Endodermal cell (in vitro differentiated cells): ENCODE results near the gene GTF3C2. TPM values are rescaled to one million over a fixed set of nuclear protein-coding genes. Genes with fewer than 3 reads are reported as not detected.

Experiments
- DNase-seq: peaks from one replicate; pipeline ENCODE4 v3.0.0-alpha.2; 2017
- H3K27ac ChIP-seq: 2 replicates; pipeline ENCODE4 v1.5.1; 2013; ENCODE audit warnings: mild to moderate bottlenecking, low read depth, low read length, moderate library complexity
- H3K27me3 ChIP-seq: 2 replicates; pipeline ENCODE4 v1.6.1; 2013; ENCODE audit warnings: mild to moderate bottlenecking, low read length, moderate library complexity; ENCODE audit not compliant: insufficient read depth, control insufficient read depth, poor library complexity, severe bottlenecking
- H3K36me3 ChIP-seq: 2 replicates; pipeline ENCODE4 v1.7.0; 2013; ENCODE audit warnings: mild to moderate bottlenecking, low read length, moderate library complexity; ENCODE audit not compliant: control insufficient read depth, insufficient read depth
- H3K4me1 ChIP-seq: one replicate; pipeline ENCODE4 v1.7.0; 2013; ENCODE audit warnings: low read length; ENCODE audit not compliant: control insufficient read depth, insufficient read depth
- H3K4me3 ChIP-seq: 2 replicates; pipeline ENCODE4 v1.5.1; 2013; ENCODE audit warnings: mild to moderate bottlenecking, low read length, moderate library complexity
- H3K9ac ChIP-seq: 2 replicates; pipeline ENCODE4 v1.6.1; 2013; ENCODE audit warnings: mild to moderate bottlenecking, low read length, moderate library complexity; ENCODE audit not compliant: poor library complexity, severe bottlenecking; ENCODE audit errors: extremely low read depth
- H3K9me3 ChIP-seq: 2 replicates; pipeline ENCODE4 v1.6.1; 2013; ENCODE audit warnings: mild to moderate bottlenecking, low read length, moderate library complexity; ENCODE audit not compliant: control insufficient read depth
- H3K27ac Mint-ChIP-seq: 2 replicates; pipeline ENCODE4 v1.8.0; 2020; ENCODE audit warnings: mixed read lengths
- H3K27me3 Mint-ChIP-seq: 2 replicates; pipeline ENCODE4 v1.8.0; 2021; ENCODE audit warnings: mild to moderate bottlenecking, mixed read lengths; ENCODE audit not compliant: insufficient read depth
- H3K36me3 Mint-ChIP-seq: 2 replicates; pipeline ENCODE4 v1.8.0; 2020; ENCODE audit warnings: low read depth, mixed read lengths
- H3K4me1 Mint-ChIP-seq: 2 replicates; pipeline ENCODE4 v1.8.0; 2020; ENCODE audit warnings: mixed read lengths
- H3K4me3 Mint-ChIP-seq: 2 replicates; pipeline ENCODE4 v1.8.0; 2020; ENCODE audit warnings: mild to moderate bottlenecking, moderate library complexity, mixed read lengths
- H3K9me3 Mint-ChIP-seq: 2 replicates; pipeline ENCODE4 v1.8.0; 2020; ENCODE audit warnings: mild to moderate bottlenecking, mixed read lengths
- CTCF ChIP-seq: fragments of 200-600 bp; sonication (generic); conservative IDR thresholded peaks from 2 replicates; pipeline ENCODE4 v1.5.0; 2021; ENCODE audit warnings: antibody characterized with exemption, mild to moderate bottlenecking
- WGBS, 2 experiments: methylation state at CpG; one replicate each; pipeline versions ENCODE4 v1.1.5 to v1.1.7; 2013; ENCODE audit warnings: missing lambda C conversion rate in 2 of 2, mixed read lengths in 1 of 2; ENCODE audit not compliant: insufficient coverage in 1 of 2, insufficient read length in 1 of 2; 5-methylcytosine and 5-hydroxymethylcytosine counted together
- total RNA-seq, 2 donors: library from RNA; stranded (reverse); fragmentation: NEBNext Ultra II Directional in 1 of 2; extraction: Animal tissue kit (Norgen Biotek cat#: 25700) in 1 of 2; gene quantifications; 2 replicates in 1 of 2; 3 replicates in 1 of 2; pipeline ENCODE4 v1.2.1, GENCODE V29; 2021

Gene GTF3C2
- total RNA-seq, 2 donors from 2014 or later: 105 to 120 TPM

GRCh38 chr2:27288610-27289009 lies 68.0 kb downstream of the GTF3C2 start:
- H3K27ac ChIP-seq: no peak overlapping the region
- peaks cover 7% of the 10 kb centered on the region for H3K4me1 ChIP-seq
- H3K4me3 ChIP-seq: no peak overlapping the region
- no peaks in the 10 kb centered on the region for H3K9me3 ChIP-seq
- no peak for TF ChIP-seq CTCF
- H3K36me3 Mint-ChIP-seq: no peaks in the 10 kb centered on the region
- DNase-seq: no peak
- no peaks in the 10 kb centered on the region for H3K27me3 Mint-ChIP-seq
- no peak overlapping the region for H3K9ac ChIP-seq
- no peak overlapping the region for H3K27ac Mint-ChIP-seq
- no peaks in the 10 kb centered on the region for H3K9me3 Mint-ChIP-seq
- H3K36me3 ChIP-seq: no peaks in the 10 kb centered on the region
- H3K4me3 Mint-ChIP-seq: no peak overlapping the region
- H3K27me3 ChIP-seq: no peaks in the 10 kb centered on the region
- WGBS, 2 experiments: 98% methylated on average over 3 of the region's 3 CpGs; no CpG with 5 or more reads in 1 of the 2 experiments
- peaks cover 18% of the 10 kb centered on the region for H3K4me1 Mint-ChIP-seq

- H3K27ac Mint-ChIP-seq: no peak overlapping the region
- WGBS, 2 experiments: 72 to 73% methylated on average over 5 to 6 of the region's 6 CpGs
- no peak for DNase-seq
- H3K4me1 ChIP-seq: peaks cover 16% of the 10 kb centered on the region
- no peaks in the 10 kb centered on the region for H3K36me3 ChIP-seq
- no peaks in the 10 kb centered on the region for H3K27me3 ChIP-seq
- TF ChIP-seq CTCF: no peak
- no peaks in the 10 kb centered on the region for H3K36me3 Mint-ChIP-seq
- H3K9me3 ChIP-seq: no peaks in the 10 kb centered on the region
- H3K9ac ChIP-seq: no peak overlapping the region
- H3K4me3 Mint-ChIP-seq: no peak overlapping the region
- H3K9me3 Mint-ChIP-seq: no peaks in the 10 kb centered on the region
- peaks cover 5% of the 10 kb centered on the region for H3K27me3 Mint-ChIP-seq
- peaks cover 19% of the 10 kb centered on the region for H3K4me1 Mint-ChIP-seq
- H3K4me3 ChIP-seq: no peak overlapping the region
- H3K27ac ChIP-seq: no peak overlapping the region
Measured at GRCh38 chr2:27285481-27285880, 71.1 kb downstream of the GTF3C2 start.

GRCh38 chr2:27284996-27285395 lies 71.6 kb downstream of the GTF3C2 start:
- H3K36me3 ChIP-seq: no peaks in the 10 kb centered on the region
- WGBS, 2 experiments: 80 to 91% methylated on average over 1 of the region's 1 CpG
- no peak overlapping the region for H3K9ac ChIP-seq
- H3K4me3 Mint-ChIP-seq: no peak overlapping the region
- H3K36me3 Mint-ChIP-seq: no peaks in the 10 kb centered on the region
- H3K4me3 ChIP-seq: no peak overlapping the region
- H3K4me1 Mint-ChIP-seq: peaks cover 19% of the 10 kb centered on the region
- no peak overlapping the region for H3K27ac Mint-ChIP-seq
- no peak for DNase-seq
- peaks cover 5% of the 10 kb centered on the region for H3K27me3 Mint-ChIP-seq
- no peaks in the 10 kb centered on the region for H3K27me3 ChIP-seq
- no peak for TF ChIP-seq CTCF
- no peaks in the 10 kb centered on the region for H3K9me3 Mint-ChIP-seq
- peaks cover 16% of the 10 kb centered on the region for H3K4me1 ChIP-seq
- H3K27ac ChIP-seq: no peak overlapping the region
- no peaks in the 10 kb centered on the region for H3K9me3 ChIP-seq
